Prostate gland (tissue), 2 donors: ENCODE results near the gene SLC7A14. TPM values are rescaled to one million over a fixed set of nuclear protein-coding genes. Genes with fewer than 3 reads are reported as not detected.
"Not testable (repeated sequence)": the region's sequence is repeated elsewhere in the genome, so short reads cannot be mapped to it uniquely, and the experiment has no call there.

Source experiments
- DNase-seq: peaks from one replicate; pipeline ENCODE4 v3.0.0-alpha.2; 2019; ENCODE audit warnings: low spot score
- H3K27ac ChIP-seq, 2 donors: fragments of 200-600 bp; sonication (generic); 2 replicates each; pipeline ENCODE4 v1.5.1; 2017 to 2019
- H3K27me3 ChIP-seq: fragments of 200-600 bp; sonication (generic); replicated peaks from 2 replicates; pipeline ENCODE4 v1.5.1; 2019; ENCODE audit not compliant: insufficient read depth
- H3K36me3 ChIP-seq, 2 donors: fragments of 200-600 bp; sonication (generic); 1 replicate in 1 of 2; 2 replicates in 1 of 2; pipeline versions ENCODE4 v1.5.1 to v1.8.1; 2017 to 2019
- H3K4me1 ChIP-seq: fragments of 200-600 bp; sonication (generic); replicated peaks from 2 replicates; pipeline ENCODE4 v1.5.1; 2019
- H3K4me3 ChIP-seq, 2 donors: fragments of 200-600 bp; sonication (generic); 2 replicates each; pipeline ENCODE4 v1.5.1; 2017 to 2019
- H3K9me3 ChIP-seq: fragments of 200-600 bp; sonication (generic); 2 replicates; pipeline ENCODE4 v1.5.1; 2017
- CTCF ChIP-seq, 4 experiments: fragments of 200-600 bp in 2 of 4; fragments of 450-650 bp in 2 of 4; sonication (generic) in 2 of 4; IDR thresholded peaks; 1 replicate in 3 of 4; 2 replicates in 1 of 4; pipeline ENCODE4 v1.5.1; 2016 to 2019; ENCODE audit warnings: antibody characterized with exemption in 4 of 4, mild to moderate bottlenecking in 2 of 4, moderate library complexity in 2 of 4
- POLR2A ChIP-seq: fragments of 450-650 bp; IDR thresholded peaks from one replicate; pipeline ENCODE4 v1.6.1; 2016; ENCODE audit warnings: antibody characterized with exemption, mild to moderate bottlenecking
- POLR2AphosphoS5 ChIP-seq: sonication (generic); formaldehyde crosslinking; IDR thresholded peaks from one replicate; pipeline ENCODE4 v1.6.1; 2017; ENCODE audit warnings: antibody characterized with exemption
- WGBS: methylation state at CpG from one replicate; pipeline ENCODE4 v1.1.5; 2018; 5-methylcytosine and 5-hydroxymethylcytosine counted together
- intact Hi-C: fragments of 100-400 bp; cut with DNase I; formaldehyde crosslinking; loops from one replicate; pipeline ENCODE4 v1.14.2; 2022
- total RNA-seq, 2 donors: library from RNA; depleted of rRNA; stranded (reverse); fragments of >200 nt; gene quantifications; one replicate each; pipeline ENCODE4 v1.1.0, GENCODE V29; 2016

The SLC7A14 gene
- total RNA-seq, 2 donors from 2014 or later = 0.05 to 0.11 TPM

- Histone ChIP-seq H3K4me3 (peak overlapping the region; percentile 15 to 20), H3K36me3 (no peaks in the 10 kb centered on the region)
Measured at GRCh38 chr3:170585008-170585936, 603 bp downstream of the SLC7A14 start.

GRCh38 chr3:170584585-170585007 lies 1.3 kb downstream of the SLC7A14 start:
- intact Hi-C loops = no loop called here
- H3K27ac ChIP-seq = no peak overlapping the region
- no peak overlapping the region for H3K4me3 ChIP-seq
- peaks cover 6% of the 10 kb centered on the region for H3K4me1 ChIP-seq
- no peaks in the 10 kb centered on the region for H3K36me3 ChIP-seq
- DNase-seq = peak; percentile 43
- no peak for TF ChIP-seq POLR2A
- TF ChIP-seq POLR2AphosphoS5 = no peak
- TF ChIP-seq CTCF (IDR thresholded peaks at IDR 0.05) = no peak
- H3K9me3 ChIP-seq = no peaks in the 10 kb centered on the region
- 3% methylated on average over 18 of the region's 20 CpGs for WGBS
- H3K27me3 ChIP-seq = peaks cover 16% of the 10 kb centered on the region

More at GRCh38 chr3:170585008-170585936, 603 bp downstream of the SLC7A14 start:
- DNase-seq = no peak
- Histone ChIP-seq H3K27me3 (peaks cover 16% of the 10 kb centered on the region), H3K9me3 (no peaks in the 10 kb centered on the region), H3K27ac (no peak overlapping the region), H3K4me1 (peaks cover 6% of the 10 kb centered on the region)
- intact Hi-C loops = no loop called here
- WGBS = 2% methylated on average over 66 of the region's 81 CpGs
- TF ChIP-seq POLR2AphosphoS5 (no peak), CTCF (IDR thresholded peaks at IDR 0.05) (no peak), POLR2A (no peak)

GRCh38 chr3:170579646-170580045 lies 6.2 kb downstream of the SLC7A14 start:
- intact Hi-C loops = no loop called here
- no peak for DNase-seq
- TF ChIP-seq CTCF (IDR thresholded peaks at IDR 0.05) (no peak), POLR2AphosphoS5 (no peak), POLR2A (no peak)
- peaks cover 4% of the 10 kb centered on the region for H3K27me3 ChIP-seq
- 63% methylated on average over 3 of the region's 3 CpGs for WGBS
- H3K36me3 ChIP-seq = no peaks in the 10 kb centered on the region
- no peaks in the 10 kb centered on the region for H3K4me1 ChIP-seq
- H3K4me3 ChIP-seq = no peak overlapping the region
- H3K9me3 ChIP-seq = no peaks in the 10 kb centered on the region
- no peak overlapping the region for H3K27ac ChIP-seq

GRCh38 chr3:170572665-170573253 lies 13.1 kb downstream of the SLC7A14 start:
- TF ChIP-seq POLR2A (no peak), CTCF (IDR thresholded peaks at IDR 0.05) (no peak), POLR2AphosphoS5 (no peak)
- no peaks in the 10 kb centered on the region for H3K9me3 ChIP-seq
- no peak for DNase-seq
- H3K36me3 ChIP-seq = no peaks in the 10 kb centered on the region
- intact Hi-C loops = no loop called here
- 74% methylated on average over 3 of the region's 3 CpGs for WGBS
- H3K27ac ChIP-seq = no peak overlapping the region
- H3K4me1 ChIP-seq = no peaks in the 10 kb centered on the region
- H3K4me3 ChIP-seq = no peak overlapping the region
- no peaks in the 10 kb centered on the region for H3K27me3 ChIP-seq

GRCh38 chr3:170567598-170567997 lies 18.3 kb downstream of the SLC7A14 start:
- H3K27me3 ChIP-seq, H3K9me3 ChIP-seq, DNase-seq, H3K4me3 ChIP-seq, H3K4me1 ChIP-seq, H3K36me3 ChIP-seq, intact Hi-C loops, H3K27ac ChIP-seq: not testable (repeated sequence)
- no CpG with 5 or more reads among the region's 1 CpG for WGBS
